NOMO-1 treated with dmso at 0.1 percent for 144 hours (cell line): ENCODE results near the gene ELFN1.
A peak's percentile ranks its signal among the peaks of the same experiment; 100 is the strongest.
"Not testable (repeated sequence)": the region's sequence is repeated elsewhere in the genome, so short reads cannot be mapped to it uniquely, and the experiment has no call there.

Source experiments
- DNase-seq: peaks from one replicate; lab custom pipeline; 2025; ENCODE audit not compliant: unreplicated experiment; lab: John Stamatoyannopoulos, UW

ELFN1 gene

GRCh38 chr7:1707756-1708595 is 37.9 kb downstream of the ELFN1 start:
- DNase-seq, result peak; percentile 68

GRCh38 chr7:1708596-1709251 is 38.6 kb downstream of the ELFN1 start:
- DNase-seq, result no peak

- no peak for DNase-seq
These were observed 39.2 kb downstream of the ELFN1 start for GRCh38 chr7:1709281-1709680.

- DNase-seq, result no peak
These were observed 39.8 kb downstream of the ELFN1 start for GRCh38 chr7:1709900-1710299.

GRCh38 chr7:1710936-1711335 is 40.9 kb downstream of the ELFN1 start:
- no peak for DNase-seq

- DNase-seq, result no peak
These were observed 42.9 kb downstream of the ELFN1 start for GRCh38 chr7:1712907-1713501.

- no peak for DNase-seq
These were observed 43.7 kb downstream of the ELFN1 start for GRCh38 chr7:1713502-1714484.

GRCh38 chr7:1714583-1715330 is 44.7 kb downstream of the ELFN1 start:
- no peak for DNase-seq

- no peak for DNase-seq
These were observed 45.2 kb downstream of the ELFN1 start for GRCh38 chr7:1715331-1715625.

GRCh38 chr7:1715671-1716074 is 45.6 kb downstream of the ELFN1 start:
- DNase-seq, result no peak

- DNase-seq, result no peak
These were observed 46.4 kb downstream of the ELFN1 start for GRCh38 chr7:1716263-1717094.

- DNase-seq, result no peak
These were observed 47.0 kb downstream of the ELFN1 start for GRCh38 chr7:1717095-1717483.

- no peak for DNase-seq
These were observed 48.0 kb downstream of the ELFN1 start for GRCh38 chr7:1717903-1718676.

GRCh38 chr7:1718850-1719249 is 48.8 kb downstream of the ELFN1 start:
- not testable (repeated sequence) for DNase-seq

GRCh38 chr7:1719256-1719655 is 49.2 kb downstream of the ELFN1 start:
- DNase-seq, result not testable (repeated sequence)

- no peak for DNase-seq
These were observed 49.8 kb downstream of the ELFN1 start for GRCh38 chr7:1719913-1720312.

- no peak for DNase-seq
These were observed 50.2 kb downstream of the ELFN1 start for GRCh38 chr7:1720326-1720725.

GRCh38 chr7:1721047-1721690 is 51.1 kb downstream of the ELFN1 start:
- DNase-seq, result no peak
